ENCODE measurements around the gene BFSP1. TPM values are rescaled to one million over a fixed set of nuclear protein-coding genes. Genes with fewer than 3 reads are reported as not detected.

The BFSP1 gene
- total and polyA plus RNA-seq, 2 experiments from 2014 or later: 2.7 to 4.9 TPM

GRCh38 chr20:17556837-17557674 is 25.9 kb upstream of the BFSP1 start:
- Histone ChIP-seq H2AFZ (peak overlapping the region; percentile 96), H3K27me3 (ENCODE audit: insufficient read depth) (no peaks in the 10 kb centered on the region), H4K20me1 (replicated peaks; ENCODE audit: insufficient read depth) (no peaks in the 10 kb centered on the region), H3K27ac (ENCODE audit: low read depth) (peak overlapping the region; percentile 84), H3K4me3 (no peak overlapping the region), H3K4me1 (ENCODE audit: insufficient read depth) (peaks cover 26% of the 10 kb centered on the region), H3K9me2 (ENCODE audit: insufficient read depth) (peaks cover 11% of the 10 kb centered on the region; the same call in 1 of the 2 replicates), H3K36me3 (ENCODE audit: insufficient read depth) (no peaks in the 10 kb centered on the region), H3K4me2 (peak overlapping the region; percentile 63), H3F3A (replicated peaks; ENCODE audit: low read depth) (no peaks in the 10 kb centered on the region), H3K79me2 (replicated peaks; ENCODE audit: insufficient read depth) (no peaks in the 10 kb centered on the region)
- TF ChIP-seq ZNF331 (CRISPR knock-in tag; IDR thresholded peaks at IDR 0.05; ENCODE audit: low read depth) (no peak), REST (IDR thresholded peaks at IDR 0.05; ENCODE audit: unreplicated experiment) (no peak), CREB1 (CRISPR knock-in tag; IDR thresholded peaks at IDR 0.05; ENCODE audit: low read depth) (no peak), ZNF114 (CRISPR knock-in tag; IDR thresholded peaks at IDR 0.05) (no peak), EZH2 (IDR thresholded peaks at IDR 0.05; ENCODE audit: low read depth, unreplicated experiment) (no peak), JUNB (IDR thresholded peaks at IDR 0.05; ENCODE audit: unreplicated experiment) (no peak), ETS1 (IDR thresholded peaks at IDR 0.05) (no peak), POLR2AphosphoS5 (IDR thresholded peaks at IDR 0.05; ENCODE audit: low read depth) (no peak), EZH2phosphoT487 (IDR thresholded peaks at IDR 0.05; ENCODE audit: unreplicated experiment) (no peak), STAT1 (IDR thresholded peaks at IDR 0.05; ENCODE audit: unreplicated experiment) (no peak), CTCF (conservative IDR thresholded peaks at IDR 0.05; ENCODE audit: low read depth in 2 of 2) (no peak), ZNF462 (CRISPR knock-in tag; IDR thresholded peaks at IDR 0.05) (no peak), NANOG (IDR thresholded peaks at IDR 0.05; ENCODE audit: borderline replicate concordance) (no peak)
- H3K36me3 Mint-ChIP-seq (ENCODE audit: low read depth): no peaks in the 10 kb centered on the region
- H3K27me3 Mint-ChIP-seq (ENCODE audit: insufficient read depth, low read depth, poor library complexity): peaks cover 3% of the 10 kb centered on the region
- H3K27ac Mint-ChIP-seq: peak overlapping the region; percentile 80
- DNase-seq (ENCODE audit: low spot score) (no peak), ATAC-seq (peak; percentile 73)
- no peak overlapping the region for H3K4me3 Mint-ChIP-seq
- no peaks in the 10 kb centered on the region; the same call in 2 of the 3 replicates for H3K9me3 Mint-ChIP-seq
- H3K4me1 Mint-ChIP-seq: peaks cover 24% of the 10 kb centered on the region
